ENCODE results near the gene SSR3. TPM values are rescaled to one million over a fixed set of nuclear protein-coding genes. Genes with fewer than 3 reads are reported as not detected.

SSR3 gene
- total RNA-seq, 1 donor from 2014 or later: 178 TPM

DNA sequence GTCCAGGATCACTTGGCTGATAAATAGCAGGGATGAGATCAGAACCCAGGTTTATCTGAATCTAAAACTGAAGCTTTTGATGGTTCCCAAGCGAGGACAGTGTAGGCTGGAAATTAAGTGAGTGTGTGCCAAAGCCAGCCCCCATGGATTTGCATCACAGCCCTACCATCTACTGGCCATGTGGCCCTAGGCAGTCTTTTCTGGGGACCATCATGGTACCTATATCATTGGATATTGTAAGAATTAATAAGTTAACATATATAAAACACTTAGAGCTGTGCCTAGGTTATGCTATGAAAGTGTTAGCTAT lies 32.8 kb upstream of the SSR3 start:
- TF ChIP-seq, protein P1, sequence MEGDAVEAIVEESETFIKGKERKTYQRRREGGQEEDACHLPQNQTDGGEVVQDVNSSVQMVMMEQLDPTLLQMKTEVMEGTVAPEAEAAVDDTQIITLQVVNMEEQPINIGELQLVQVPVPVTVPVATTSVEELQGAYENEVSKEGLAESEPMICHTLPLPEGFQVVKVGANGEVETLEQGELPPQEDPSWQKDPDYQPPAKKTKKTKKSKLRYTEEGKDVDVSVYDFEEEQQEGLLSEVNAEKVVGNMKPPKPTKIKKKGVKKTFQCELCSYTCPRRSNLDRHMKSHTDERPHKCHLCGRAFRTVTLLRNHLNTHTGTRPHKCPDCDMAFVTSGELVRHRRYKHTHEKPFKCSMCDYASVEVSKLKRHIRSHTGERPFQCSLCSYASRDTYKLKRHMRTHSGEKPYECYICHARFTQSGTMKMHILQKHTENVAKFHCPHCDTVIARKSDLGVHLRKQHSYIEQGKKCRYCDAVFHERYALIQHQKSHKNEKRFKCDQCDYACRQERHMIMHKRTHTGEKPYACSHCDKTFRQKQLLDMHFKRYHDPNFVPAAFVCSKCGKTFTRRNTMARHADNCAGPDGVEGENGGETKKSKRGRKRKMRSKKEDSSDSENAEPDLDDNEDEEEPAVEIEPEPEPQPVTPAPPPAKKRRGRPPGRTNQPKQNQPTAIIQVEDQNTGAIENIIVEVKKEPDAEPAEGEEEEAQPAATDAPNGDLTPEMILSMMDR (IDR thresholded peaks at IDR 0.05): no peak
- intact Hi-C loops (cut with DNase I): no loop called here
- peaks cover 5% of the 10 kb centered on the region for H3K4me1 ChIP-seq
- ATAC-seq (no peak), DNase-seq (no peak)
- H3K36me3 ChIP-seq: no peaks in the 10 kb centered on the region
- H3K27me3 ChIP-seq: no peaks in the 10 kb centered on the region
- H3K27ac ChIP-seq: no peak overlapping the region
- no peaks in the 10 kb centered on the region for H3K9me3 ChIP-seq
- no peak overlapping the region for H3K4me3 ChIP-seq

DNA sequence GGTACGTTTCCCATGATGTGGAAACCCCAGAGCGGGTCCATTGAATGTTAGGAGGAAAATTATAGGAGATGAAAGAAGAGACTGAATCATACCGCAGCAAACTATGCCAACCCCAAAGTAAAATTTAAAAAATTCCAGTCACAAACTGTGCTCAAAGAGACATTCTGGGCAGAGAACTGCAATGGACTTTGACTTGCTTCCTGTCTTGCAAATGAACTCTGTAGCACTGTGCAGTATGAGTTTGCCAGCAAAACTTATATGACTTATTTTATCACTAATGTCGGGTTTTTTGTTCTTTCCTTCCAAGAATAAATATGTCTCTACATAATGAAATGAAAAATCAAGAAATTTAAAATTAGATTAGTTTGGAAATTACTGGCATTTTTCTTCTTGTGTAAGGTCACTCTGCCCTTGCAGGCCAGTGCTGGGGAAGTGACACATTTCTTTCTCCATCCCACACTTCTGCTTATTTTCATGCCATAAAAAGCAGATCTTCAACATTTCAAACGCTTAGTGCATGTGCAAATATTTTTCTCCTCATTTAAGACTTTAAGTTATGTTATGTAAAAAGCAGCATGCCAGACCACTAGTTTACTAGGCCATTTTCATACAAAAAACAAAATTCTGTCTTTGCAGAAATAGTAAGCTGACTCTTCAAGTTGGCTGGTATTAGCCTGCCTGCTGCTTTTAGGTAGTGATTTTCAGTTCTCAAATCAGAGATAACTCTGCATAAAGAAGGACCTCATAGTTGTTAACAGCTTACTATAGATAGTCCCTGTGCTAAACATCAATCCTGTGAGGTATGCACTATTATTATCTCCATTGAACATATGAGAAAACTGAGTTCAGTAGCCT lies 32.2 kb upstream of the SSR3 start:
- no peaks in the 10 kb centered on the region for H3K27me3 ChIP-seq
- H3K36me3 ChIP-seq: no peaks in the 10 kb centered on the region
- TF ChIP-seq, protein P1 (IDR thresholded peaks at IDR 0.05): no peak
- DNase-seq (no peak), ATAC-seq (peak; percentile 69)
- intact Hi-C loops (cut with DNase I): no loop called here
- H3K4me1 ChIP-seq: peaks cover 5% of the 10 kb centered on the region
- no peak overlapping the region for H3K4me3 ChIP-seq
- H3K27ac ChIP-seq: peak overlapping the region; percentile 25
- no peaks in the 10 kb centered on the region for H3K9me3 ChIP-seq

DNA sequence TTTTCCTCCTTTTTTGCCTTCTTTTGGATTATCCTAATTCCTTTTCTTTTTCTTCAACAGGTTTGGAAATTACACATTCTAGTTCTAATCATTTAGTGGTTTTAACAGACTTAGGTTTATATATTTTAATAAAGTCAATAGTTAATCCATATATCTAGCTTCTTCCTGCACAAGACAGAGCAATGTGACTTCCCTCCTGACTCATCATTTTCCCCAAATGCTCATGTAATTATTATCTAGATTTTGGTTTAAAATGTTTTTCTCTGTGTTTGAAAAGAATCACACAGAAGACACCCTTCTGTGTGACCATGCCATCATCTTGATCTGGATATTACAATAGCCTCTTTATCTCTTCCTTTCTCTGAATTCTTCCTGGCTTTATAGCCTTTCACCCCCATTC lies 28.6 kb upstream of the SSR3 start:
- Histone ChIP-seq H3K27ac (no peak overlapping the region), H3K9me3 (no peaks in the 10 kb centered on the region), H3K36me3 (no peaks in the 10 kb centered on the region), H3K27me3 (no peaks in the 10 kb centered on the region), H3K4me1 (peaks cover 5% of the 10 kb centered on the region), H3K4me3 (no peak overlapping the region)
- ATAC-seq (no peak), DNase-seq (no peak)
- TF ChIP-seq, protein P1 (IDR thresholded peaks at IDR 0.05): no peak
- intact Hi-C loops (cut with DNase I): no loop called here

DNA sequence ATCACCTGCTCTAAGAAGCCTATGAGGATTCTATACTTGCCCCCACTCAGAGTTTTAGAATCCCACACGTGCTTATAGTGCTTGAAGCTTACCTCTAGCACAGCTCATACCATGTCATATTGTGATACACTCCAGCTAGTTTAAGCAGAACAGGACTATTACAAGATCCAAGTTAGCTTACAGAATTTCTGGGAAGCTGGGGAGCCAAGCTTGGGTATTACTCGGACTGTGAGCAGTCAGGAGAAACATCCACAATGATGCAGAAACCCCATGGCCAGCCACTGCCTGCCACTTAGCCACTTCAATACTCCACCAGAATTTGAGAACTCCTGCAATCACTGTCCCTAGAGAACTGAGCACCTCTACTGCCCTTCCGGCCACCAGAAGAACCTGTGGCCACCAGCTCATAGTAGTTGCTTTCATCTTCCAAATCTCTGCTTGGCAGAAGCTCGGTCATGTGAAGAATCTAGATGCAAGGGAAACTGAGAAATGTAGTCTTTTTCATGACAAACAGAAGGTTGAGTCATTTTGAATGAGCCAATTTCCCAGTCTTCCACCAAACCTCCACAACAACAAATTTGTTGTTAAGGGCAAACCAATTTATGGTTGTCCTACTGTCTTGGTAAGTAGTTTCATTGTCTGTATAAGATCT lies 27.7 kb upstream of the SSR3 start:
- no peak for ATAC-seq
- H3K27ac ChIP-seq: no peak overlapping the region
- H3K4me1 ChIP-seq: peaks cover 3% of the 10 kb centered on the region
- intact Hi-C loops (cut with DNase I): no loop called here
- no peak overlapping the region for H3K4me3 ChIP-seq
- H3K9me3 ChIP-seq: no peaks in the 10 kb centered on the region
- H3K27me3 ChIP-seq: no peaks in the 10 kb centered on the region
- DNase-seq: no peak
- TF ChIP-seq, protein P1 (IDR thresholded peaks at IDR 0.05): no peak
- no peaks in the 10 kb centered on the region for H3K36me3 ChIP-seq

DNA sequence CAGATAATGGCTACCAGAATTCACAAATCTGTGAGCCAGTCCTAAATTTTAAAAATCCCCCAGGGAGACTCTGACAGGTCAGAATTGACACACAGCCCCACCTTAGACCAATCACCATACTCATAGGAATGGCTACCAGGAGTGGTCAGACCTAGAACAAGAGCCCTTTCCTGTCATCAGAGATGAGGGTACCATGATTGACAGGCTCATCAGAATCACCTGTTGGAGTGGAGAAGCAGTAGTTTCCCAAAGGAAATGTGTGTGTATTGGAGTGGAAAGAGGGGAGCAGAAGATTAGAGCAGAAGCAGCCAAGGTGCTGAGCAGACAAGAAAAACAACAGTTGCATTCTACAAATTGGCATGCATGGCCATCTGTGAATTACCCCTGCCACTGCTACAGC lies 27.0 kb upstream of the SSR3 start:
- TF ChIP-seq, protein P1 (IDR thresholded peaks at IDR 0.05): no peak
- ATAC-seq (no peak), DNase-seq (no peak)

More for the DNA sequence above, 27.0 kb upstream of the SSR3 start:
- no peak overlapping the region for H3K27ac ChIP-seq
- H3K9me3 ChIP-seq: no peaks in the 10 kb centered on the region
- H3K36me3 ChIP-seq: no peaks in the 10 kb centered on the region
- intact Hi-C loops (cut with DNase I): no loop called here
- H3K27me3 ChIP-seq: no peaks in the 10 kb centered on the region
- no peaks in the 10 kb centered on the region for H3K4me1 ChIP-seq
- no peak overlapping the region for H3K4me3 ChIP-seq

Data from upper lobe of right lung (tissue), 1 donor.